ENCODE data around the gene PRRC2C.

DNA sequence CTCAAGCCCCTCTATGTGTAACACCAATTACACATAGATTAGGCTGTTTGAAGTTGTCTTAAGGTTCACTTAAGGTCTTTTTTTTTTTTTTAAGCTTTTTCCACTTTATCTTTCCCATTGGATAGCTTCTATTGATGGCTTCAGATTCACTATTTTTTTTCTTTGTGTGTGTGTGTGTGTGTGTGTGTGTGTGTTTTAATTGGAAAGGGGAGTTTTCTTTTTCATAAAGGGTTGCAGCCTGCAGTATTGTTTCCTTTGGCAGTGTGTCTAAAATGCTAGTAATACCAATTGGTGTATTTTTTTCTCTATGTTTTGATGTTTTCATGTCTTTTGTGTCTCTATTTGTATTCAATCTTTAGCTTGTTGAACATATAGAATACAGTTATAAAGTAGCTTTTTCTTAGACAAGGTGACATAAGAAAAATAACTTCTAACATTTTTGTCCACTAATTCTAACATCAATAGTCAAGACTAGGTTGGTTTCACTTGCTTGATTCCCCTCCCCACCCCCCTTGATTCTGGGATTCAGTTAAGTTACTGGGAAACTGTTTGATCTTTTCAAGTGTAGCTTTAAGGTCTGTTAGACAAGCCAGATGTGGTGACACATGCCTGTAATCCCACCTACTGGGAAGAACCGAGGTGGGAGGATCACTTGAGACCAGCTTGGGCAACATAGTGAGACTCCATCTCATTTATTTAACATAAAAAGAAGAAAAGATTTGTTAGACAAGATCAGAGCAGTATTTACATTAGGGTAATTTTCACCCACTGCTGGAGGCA is 21.4 kb downstream of the PRRC2C start:
- TF ChIP-seq, protein P1, sequence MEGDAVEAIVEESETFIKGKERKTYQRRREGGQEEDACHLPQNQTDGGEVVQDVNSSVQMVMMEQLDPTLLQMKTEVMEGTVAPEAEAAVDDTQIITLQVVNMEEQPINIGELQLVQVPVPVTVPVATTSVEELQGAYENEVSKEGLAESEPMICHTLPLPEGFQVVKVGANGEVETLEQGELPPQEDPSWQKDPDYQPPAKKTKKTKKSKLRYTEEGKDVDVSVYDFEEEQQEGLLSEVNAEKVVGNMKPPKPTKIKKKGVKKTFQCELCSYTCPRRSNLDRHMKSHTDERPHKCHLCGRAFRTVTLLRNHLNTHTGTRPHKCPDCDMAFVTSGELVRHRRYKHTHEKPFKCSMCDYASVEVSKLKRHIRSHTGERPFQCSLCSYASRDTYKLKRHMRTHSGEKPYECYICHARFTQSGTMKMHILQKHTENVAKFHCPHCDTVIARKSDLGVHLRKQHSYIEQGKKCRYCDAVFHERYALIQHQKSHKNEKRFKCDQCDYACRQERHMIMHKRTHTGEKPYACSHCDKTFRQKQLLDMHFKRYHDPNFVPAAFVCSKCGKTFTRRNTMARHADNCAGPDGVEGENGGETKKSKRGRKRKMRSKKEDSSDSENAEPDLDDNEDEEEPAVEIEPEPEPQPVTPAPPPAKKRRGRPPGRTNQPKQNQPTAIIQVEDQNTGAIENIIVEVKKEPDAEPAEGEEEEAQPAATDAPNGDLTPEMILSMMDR (conservative IDR thresholded peaks at IDR 0.05) = no peak
- no peak for TF ChIP-seq EZH2 (IDR thresholded peaks at IDR 0.05; ENCODE audit: low read depth)

Data from PC-9 (cell line).